HG03280 (cell line): ENCODE measurements around the gene RASSF5.
"Not testable (repeated sequence)": the region's sequence is repeated elsewhere in the genome, so short reads cannot be mapped to it uniquely, and the experiment has no call there.

Experiments
- ATAC-seq: cut with Tn5 transposase; IDR thresholded peaks from one replicate; pipeline ENCODE4 v1.9.1; 2021; ENCODE audit warnings: mild to moderate bottlenecking, moderate library complexity; ENCODE audit not compliant: unreplicated experiment

The RASSF5 gene

GRCh38 chr1:206476591-206476990 lies 30.7 kb upstream of the RASSF5 start:
- ATAC-seq: no peak

GRCh38 chr1:206477110-206477509 lies 30.2 kb upstream of the RASSF5 start:
- ATAC-seq: no peak

- no peak for ATAC-seq
Measured at GRCh38 chr1:206477581-206478380, 29.6 kb upstream of the RASSF5 start.

- ATAC-seq: no peak
Measured at GRCh38 chr1:206478746-206479145, 28.6 kb upstream of the RASSF5 start.

- no peak for ATAC-seq
Measured at GRCh38 chr1:206479183-206480125, 27.9 kb upstream of the RASSF5 start.

- no peak for ATAC-seq
Measured at GRCh38 chr1:206480211-206480610, 27.1 kb upstream of the RASSF5 start.

GRCh38 chr1:206482611-206483010 lies 24.7 kb upstream of the RASSF5 start:
- no peak for ATAC-seq

GRCh38 chr1:206483864-206484263 lies 23.5 kb upstream of the RASSF5 start:
- ATAC-seq: not testable (repeated sequence)

- no peak for ATAC-seq
Measured at GRCh38 chr1:206484901-206485300, 22.4 kb upstream of the RASSF5 start.

GRCh38 chr1:206486995-206487788 lies 20.1 kb upstream of the RASSF5 start:
- no peak for ATAC-seq

GRCh38 chr1:206487970-206488369 lies 19.4 kb upstream of the RASSF5 start:
- no peak for ATAC-seq

GRCh38 chr1:206488466-206488865 lies 18.9 kb upstream of the RASSF5 start:
- ATAC-seq: no peak

- ATAC-seq: peak; percentile 68
Measured at GRCh38 chr1:206489980-206490770, 17.2 kb upstream of the RASSF5 start.

- no peak for ATAC-seq
Measured at GRCh38 chr1:206490771-206491405, 16.4 kb upstream of the RASSF5 start.

- no peak for ATAC-seq
Measured at GRCh38 chr1:206491616-206492015, 15.7 kb upstream of the RASSF5 start.

GRCh38 chr1:206492589-206492988 lies 14.7 kb upstream of the RASSF5 start:
- no peak for ATAC-seq

- no peak for ATAC-seq
Measured at GRCh38 chr1:206493279-206493678, 14.1 kb upstream of the RASSF5 start.

GRCh38 chr1:206495011-206495461 lies 12.3 kb upstream of the RASSF5 start:
- no peak for ATAC-seq

- ATAC-seq: no peak
Measured at GRCh38 chr1:206495493-206496046, 11.8 kb upstream of the RASSF5 start.
